IMR-90 (cell line): Measurements from ENCODE around the gene GPR3.

ENCODE experiments used
- BHLHE40 ChIP-seq: fragments of 150-350 bp; IDR thresholded peaks from 2 replicates; pipeline ENCODE4 v1.6.1; 2016; ENCODE audit warnings: mild to moderate bottlenecking, low read depth, low read length
- CTCF ChIP-seq: conservative IDR thresholded peaks from 2 replicates; pipeline ENCODE4 v1.5.1; 2012; ENCODE audit warnings: mild to moderate bottlenecking, low read depth, low read length, improper control_type of control experiment
- MAZ ChIP-seq: IDR thresholded peaks from 2 replicates; pipeline ENCODE4 v1.6.1; 2012; ENCODE audit warnings: low read depth, mild to moderate bottlenecking, low read length, improper control_type of control experiment, moderate library complexity, borderline replicate concordance
- NFE2L2 ChIP-seq: fragments of 150-350 bp; IDR thresholded peaks from 2 replicates; pipeline ENCODE4 v1.6.1; 2016; ENCODE audit warnings: low read depth, mild to moderate bottlenecking, low read length
- POLR2A ChIP-seq: IDR thresholded peaks from 2 replicates; pipeline ENCODE4 v1.6.1; 2012; ENCODE audit warnings: mild to moderate bottlenecking, low read depth, low read length

GRCh38 chr1:27416387-27417111 is 24.1 kb downstream of the GPR3 start:
- TF ChIP-seq CTCF (peak; percentile 65), NFE2L2 (no peak), MAZ (0 out of 2 replicates have a peak, but pooled peaks have one; percentile 17), BHLHE40 (no peak), POLR2A (no peak; the same call in 1 of the 2 replicates)
